ENCODE measurements around the gene ATP2B2.

Gene ATP2B2

GRCh38 chr3:10447110-10447509 is 58.3 kb downstream of the ATP2B2 start:
- DNase-seq, result no peak

- DNase-seq, result no peak
These were observed 59.7 kb downstream of the ATP2B2 start for GRCh38 chr3:10445561-10446175.

- DNase-seq, result no peak
These were observed 60.9 kb downstream of the ATP2B2 start for GRCh38 chr3:10444511-10444910.

- DNase-seq, result no peak
These were observed 61.3 kb downstream of the ATP2B2 start for GRCh38 chr3:10444110-10444429.

GRCh38 chr3:10443272-10444109 is 61.9 kb downstream of the ATP2B2 start:
- DNase-seq, result no peak

- no peak for DNase-seq
These were observed 63.1 kb downstream of the ATP2B2 start for GRCh38 chr3:10442151-10442795.

GRCh38 chr3:10440684-10441083 is 64.7 kb downstream of the ATP2B2 start:
- no peak for DNase-seq

- no peak for DNase-seq
These were observed 66.3 kb downstream of the ATP2B2 start for GRCh38 chr3:10438902-10439610.

GRCh38 chr3:10437995-10438901 is 67.1 kb downstream of the ATP2B2 start:
- no peak for DNase-seq

- no peak for DNase-seq
These were observed 68.0 kb downstream of the ATP2B2 start for GRCh38 chr3:10437272-10437994.

- no peak for DNase-seq
These were observed 69.5 kb downstream of the ATP2B2 start for GRCh38 chr3:10435850-10436249.

- no peak for DNase-seq
These were observed 70.4 kb downstream of the ATP2B2 start for GRCh38 chr3:10434938-10435336.

- DNase-seq, result no peak
These were observed 71.0 kb downstream of the ATP2B2 start for GRCh38 chr3:10434144-10434937.

- no peak for DNase-seq
These were observed 72.5 kb downstream of the ATP2B2 start for GRCh38 chr3:10432931-10433330.

- no peak for DNase-seq
These were observed 73.1 kb downstream of the ATP2B2 start for GRCh38 chr3:10432156-10432845.

- no peak for DNase-seq
These were observed 74.6 kb downstream of the ATP2B2 start for GRCh38 chr3:10430805-10431204.

- no peak for DNase-seq
These were observed 76.8 kb downstream of the ATP2B2 start for GRCh38 chr3:10428406-10429091.

- no peak for DNase-seq
These were observed 78.8 kb downstream of the ATP2B2 start for GRCh38 chr3:10426346-10427220.

All from NCI-H526 (cell line).